HK-2 (cell line): Measurements from ENCODE around the gene TUBA4A.

Source experiments
- DNase-seq: peaks from one replicate; pipeline ENCODE4 v3.0.0-alpha.2; 2018; ENCODE audit not compliant: unreplicated experiment

Gene TUBA4A

GRCh38 chr2:219234331-219234730, 19.4 kb downstream of the TUBA4A start:
- no peak for DNase-seq

- DNase-seq, result peak; percentile 82
Observed at GRCh38 chr2:219230059-219230540, 23.6 kb downstream of the TUBA4A start.

- DNase-seq, result peak; percentile 98
Observed at GRCh38 chr2:219229305-219230058, 24.2 kb downstream of the TUBA4A start, which contains the start of the genes ANKZF1 and ATG9A. ANKZF1 (plus strand) TSS chr2:219229806; CDS start chr2:219230258, 452 bp downstream. ATG9A (minus strand) TSS chr2:219229636; CDS start chr2:219228024, 1,612 bp downstream.

DNA sequence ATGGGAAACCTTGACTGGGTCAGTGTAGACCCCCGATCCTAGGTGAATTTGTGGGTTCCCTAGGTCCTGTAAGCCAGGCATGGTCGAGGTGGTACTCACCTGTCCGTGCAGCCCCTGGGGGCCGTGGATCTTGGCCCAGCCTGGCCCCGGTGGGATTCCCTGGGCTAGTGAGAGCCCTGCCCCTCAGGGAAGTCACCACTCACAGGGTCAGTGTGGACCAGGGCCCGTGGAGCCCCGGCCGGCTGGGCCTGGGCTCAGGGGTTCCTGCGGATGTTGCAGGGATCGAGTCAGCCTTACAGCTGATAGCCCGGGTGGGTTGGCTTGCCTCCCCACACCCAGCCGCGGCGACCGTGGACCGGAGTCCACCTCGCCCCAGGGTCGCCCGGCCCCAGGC, 24.8 kb downstream of the TUBA4A start:
- DNase-seq, result no peak

- no peak for DNase-seq
Observed at GRCh38 chr2:219228041-219228910, 25.4 kb downstream of the TUBA4A start.

DNA sequence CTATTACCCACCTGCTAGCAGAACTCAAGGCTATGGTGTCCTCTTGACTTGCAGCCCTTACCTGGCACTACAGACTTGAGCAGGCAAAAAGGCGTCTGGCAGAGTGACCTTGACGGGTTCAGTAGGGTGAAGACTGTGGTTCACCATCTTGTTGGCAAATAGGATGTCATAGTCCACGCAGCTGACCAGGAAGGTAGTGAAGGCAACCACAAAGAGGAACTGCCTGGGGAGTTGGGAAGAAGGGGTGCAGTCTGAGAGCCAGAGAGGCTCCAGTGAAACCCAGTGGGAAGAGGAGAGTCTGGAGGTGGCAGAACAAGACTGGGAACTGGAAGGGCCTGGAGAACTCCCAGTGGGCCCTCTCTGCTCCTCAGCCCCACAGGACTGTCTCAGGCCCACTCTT, 28.4 kb downstream of the TUBA4A start:
- no peak for DNase-seq

DNA sequence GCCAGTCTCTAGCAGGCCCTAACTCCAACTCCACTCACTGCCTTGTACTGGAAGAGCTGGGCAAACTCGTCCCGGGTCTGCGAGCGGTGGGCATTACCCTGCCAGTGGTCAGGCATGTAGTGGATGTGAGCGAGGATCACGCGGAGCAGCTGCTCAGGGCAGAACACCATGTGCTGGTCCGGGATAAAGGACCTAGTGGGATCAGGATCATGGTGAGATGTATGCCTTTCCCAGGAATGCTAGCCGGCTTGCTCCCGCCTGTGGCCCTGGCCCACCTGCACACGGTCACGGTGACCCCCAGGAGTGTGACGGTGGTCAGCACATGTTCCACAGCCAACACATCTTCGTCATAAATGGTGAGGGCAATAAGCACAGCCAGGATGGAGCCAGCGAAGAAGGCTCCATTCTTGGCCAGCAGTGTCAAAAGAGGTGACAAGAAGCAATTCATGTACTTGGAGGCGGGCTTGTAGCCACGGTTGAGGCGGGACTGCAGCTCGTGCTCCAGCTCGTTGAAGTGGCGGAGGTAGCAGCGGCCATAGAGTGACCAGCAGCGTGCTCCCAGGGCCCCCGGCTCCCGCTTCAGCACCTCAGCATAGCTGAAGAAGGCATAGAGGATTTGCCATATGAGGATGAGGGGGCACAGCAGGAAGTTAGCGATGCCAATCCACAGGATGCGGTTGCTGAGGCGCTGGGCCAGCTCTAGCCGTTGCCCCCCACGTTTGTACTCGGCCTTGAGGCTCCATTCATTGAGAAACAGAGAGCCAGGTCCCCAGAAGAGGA, 29.7 kb downstream of the TUBA4A start:
- no peak for DNase-seq

- no peak for DNase-seq
Observed at GRCh38 chr2:219221957-219222518, 31.7 kb downstream of the TUBA4A start.

GRCh38 chr2:219220652-219221402, 32.9 kb downstream of the TUBA4A start:
- DNase-seq, result no peak

DNA sequence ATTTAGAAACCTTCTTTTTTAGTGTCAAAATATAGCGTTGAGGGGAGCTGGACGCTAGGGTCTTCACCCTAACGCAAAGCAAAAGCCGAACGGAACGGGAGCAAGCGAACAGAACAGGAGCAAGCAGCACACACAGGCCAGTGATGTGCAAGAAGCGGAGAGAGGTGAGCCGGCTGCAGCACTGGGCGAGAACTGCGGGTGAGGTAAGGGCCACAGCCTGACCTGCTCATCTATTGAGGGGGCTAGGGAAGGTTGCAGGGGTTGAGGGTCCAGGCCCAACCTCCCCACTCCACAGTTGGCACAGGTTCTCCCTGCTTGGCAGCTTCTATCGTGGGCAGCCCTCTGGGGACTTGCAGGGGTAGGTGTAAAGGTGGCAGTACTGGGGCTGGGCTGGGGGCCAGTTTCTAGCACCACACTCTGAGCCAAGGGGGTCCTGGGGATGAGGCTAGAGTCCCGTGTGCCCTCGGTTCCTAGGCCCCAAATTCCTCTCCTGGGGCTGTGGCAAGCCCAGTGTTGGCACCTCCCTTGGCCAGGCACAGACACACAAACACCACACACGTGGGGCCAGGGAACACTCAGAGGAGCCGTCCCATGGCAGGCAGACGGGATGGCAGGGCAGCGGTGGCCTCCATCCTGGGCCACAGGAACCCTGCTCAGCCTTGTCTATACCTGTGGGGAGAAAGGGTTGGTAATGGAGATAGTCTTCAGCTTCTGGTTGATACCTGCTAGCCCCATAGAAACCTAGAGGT, 33.8 kb downstream of the TUBA4A start:
- no peak for DNase-seq

DNA sequence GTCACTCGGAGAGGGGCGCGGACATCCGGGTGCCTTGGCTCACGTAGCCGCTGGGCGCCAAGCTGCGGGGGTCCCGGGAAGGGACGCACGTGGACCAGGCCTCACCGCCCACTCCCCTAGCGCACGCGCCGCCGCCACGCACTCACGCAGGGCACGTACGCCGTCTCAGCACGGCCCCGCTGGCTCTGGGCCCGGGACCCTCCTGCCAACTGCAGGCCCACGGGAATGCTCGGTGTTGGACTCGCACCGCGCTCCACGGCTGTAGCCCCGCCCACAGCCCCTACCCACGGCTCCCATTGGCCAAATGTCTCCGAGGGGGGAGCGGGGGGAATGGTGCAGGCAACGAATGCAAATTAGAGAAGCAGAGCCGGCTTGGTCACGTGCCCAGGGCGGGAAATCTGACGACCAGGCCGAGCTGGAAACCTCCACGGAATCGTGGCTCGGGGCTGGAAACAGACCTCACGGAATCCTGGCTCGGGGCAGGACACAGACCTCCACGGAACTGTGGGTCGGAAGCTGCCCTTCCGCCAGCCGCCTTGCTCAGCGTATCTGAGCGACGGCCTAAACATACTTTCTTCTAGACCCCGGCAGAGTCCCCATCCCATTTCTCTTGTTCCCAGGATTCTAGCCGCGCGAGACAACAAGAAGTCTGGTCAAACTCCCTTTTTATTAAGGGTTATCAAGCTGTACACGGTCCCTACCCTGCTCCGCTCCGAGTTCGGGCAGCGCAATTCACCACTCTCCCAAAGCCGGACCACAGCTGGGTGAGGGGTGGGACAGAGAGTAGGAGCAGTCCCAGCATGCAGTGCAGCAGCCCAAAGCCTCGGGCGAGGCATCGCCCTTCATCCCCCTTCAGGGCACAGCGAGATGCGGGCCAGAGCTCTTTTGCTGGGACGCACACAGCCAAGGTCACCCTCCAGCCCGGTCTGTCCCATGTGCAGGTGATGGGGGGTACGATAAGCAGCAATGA, 34.7 kb downstream of the TUBA4A start, which contains the start of gene ABCB6:
Gene ABCB6, minus strand, starts transcription at position 227 of the 970 bp plus-strand sequence. CDS start 285 bp downstream, outside the sequence.
- peak; percentile 95 for DNase-seq

DNA sequence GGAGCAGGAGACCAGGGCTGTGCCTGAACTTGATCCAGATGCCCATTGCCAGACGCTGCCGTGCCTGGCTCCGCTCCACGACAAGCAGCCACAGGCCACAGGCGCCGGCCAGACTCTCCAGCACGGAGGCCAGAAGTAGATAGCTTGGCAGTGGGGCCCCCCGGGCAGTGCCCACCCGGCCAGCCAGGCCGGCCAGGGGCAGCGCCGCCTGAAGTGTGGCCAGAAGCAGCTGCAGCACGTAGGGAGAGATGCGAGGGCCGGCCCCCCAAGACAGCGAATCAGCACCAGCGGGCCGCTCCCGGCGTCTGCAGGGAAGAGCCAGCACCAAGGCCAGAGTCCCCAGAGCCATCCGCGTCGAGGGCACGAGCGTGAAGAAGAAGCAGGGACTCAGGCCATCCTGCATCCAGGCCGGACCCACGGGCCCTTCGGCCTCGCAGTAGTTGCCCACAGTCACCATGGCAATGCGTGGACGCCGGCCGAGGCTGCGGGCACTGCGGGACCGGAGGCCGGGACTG, 35.4 kb downstream of the TUBA4A start:
- peak; percentile 82 for DNase-seq

GRCh38 chr2:219216535-219216915, 37.2 kb downstream of the TUBA4A start:
- DNase-seq, result no peak

GRCh38 chr2:219215871-219216534, 37.7 kb downstream of the TUBA4A start:
- DNase-seq, result no peak

DNA sequence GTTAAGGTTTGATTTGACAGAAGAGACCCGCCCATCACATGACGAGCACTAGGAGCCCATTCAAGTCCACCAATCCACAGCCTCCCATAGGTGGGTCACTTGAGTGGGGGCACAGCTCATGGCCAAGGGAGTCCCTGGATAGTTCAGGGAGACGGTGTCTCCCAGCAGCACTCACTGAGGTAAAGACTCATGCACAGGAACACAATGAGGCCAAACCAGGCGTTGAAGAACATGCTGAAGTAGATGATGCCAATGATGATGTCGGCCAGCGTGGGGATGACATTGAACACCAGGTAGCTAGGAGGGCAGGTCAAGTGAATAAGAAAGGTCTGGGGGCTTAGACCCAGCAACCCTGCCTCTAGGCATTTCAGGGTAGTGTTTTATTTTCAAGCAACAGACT, 38.9 kb downstream of the TUBA4A start:
- no peak for DNase-seq

DNA sequence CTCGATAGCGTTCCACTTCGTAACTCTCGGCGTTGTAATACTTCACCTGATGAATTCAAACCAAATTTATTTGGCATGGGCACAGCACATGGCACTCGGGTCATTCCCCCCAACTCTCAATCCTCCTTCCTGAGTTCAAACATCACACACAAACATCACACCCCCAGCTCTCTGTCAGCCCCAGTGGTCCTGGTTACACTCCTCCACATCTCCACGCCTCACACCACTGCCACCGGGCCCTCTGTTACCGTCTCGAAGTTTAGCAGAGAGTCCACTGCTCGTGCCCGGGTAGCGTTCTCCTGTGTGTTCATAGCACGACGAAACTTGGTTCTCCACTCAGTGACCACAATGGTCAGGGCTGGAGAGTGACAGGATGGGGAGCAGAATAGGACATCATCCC, 39.6 kb downstream of the TUBA4A start:
- DNase-seq, result no peak

- DNase-seq, result no peak
Observed at GRCh38 chr2:219213486-219214071, 40.1 kb downstream of the TUBA4A start.

DNA sequence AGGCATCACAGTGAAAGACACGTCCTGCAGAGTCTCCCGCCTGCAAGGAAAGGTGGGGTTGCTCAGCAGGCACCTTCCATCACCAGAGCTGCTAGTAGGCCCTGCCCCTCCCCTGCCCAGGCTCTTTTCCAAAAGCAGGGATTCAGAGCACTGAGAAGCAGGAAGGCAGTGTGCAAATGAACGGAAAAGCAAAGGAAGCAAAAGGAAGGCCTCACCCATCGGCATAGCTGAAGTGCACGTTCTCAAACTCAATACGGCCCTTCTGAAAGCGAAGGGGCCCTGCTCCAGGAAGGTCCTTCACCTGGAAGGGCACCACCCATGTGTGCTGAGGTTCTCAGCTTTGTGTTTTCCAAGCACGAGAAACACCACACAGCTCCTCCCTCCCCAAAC, 40.7 kb downstream of the TUBA4A start:
- DNase-seq, result no peak
